ENCODE data around the gene BSG. TPM values are rescaled to one million over a fixed set of nuclear protein-coding genes. Genes with fewer than 3 reads are reported as not detected.

The BSG gene
- polyA plus RNA-seq, 1 donor from 2014 or later, result 209 TPM

GRCh38 chr19:583198-583967 lies 11.0 kb downstream of the BSG start:
- Histone ChIP-seq H4K20me1 (ENCODE audit: insufficient read depth) (no peaks in the 10 kb centered on the region), H3K27me3 (ENCODE audit: insufficient read depth, low read depth, low read length) (peaks cover 3% of the 10 kb centered on the region), H3K9me3 (ENCODE audit: low read length) (no peaks in the 10 kb centered on the region), H3K79me2 (replicated peaks; ENCODE audit: insufficient read depth, low read length) (peaks cover 2% of the 10 kb centered on the region), H2AFZ (ENCODE audit: low read depth, low read length) (no peak overlapping the region), H3K9ac (ENCODE audit: low read length) (no peak overlapping the region), H3K36me3 (ENCODE audit: insufficient read depth, low read length) (peaks cover 6% of the 10 kb centered on the region), H3K27ac (ENCODE audit: low read length) (no peak overlapping the region), H3K4me2 (ENCODE audit: low read length) (no peak overlapping the region), H3F3A (ENCODE audit: insufficient read depth, low read length, poor library complexity, severe bottlenecking) (no peaks in the 10 kb centered on the region), H3K4me3 (ENCODE audit: low read length) (no peak overlapping the region), H3K9me2 (ENCODE audit: insufficient read depth, low read length) (no peaks in the 10 kb centered on the region)
- no peak for TF ChIP-seq SMC3 (conservative IDR thresholded peaks at IDR 0.05; ENCODE audit: poor library complexity)
- TF ChIP-seq RAD21 (conservative IDR thresholded peaks at IDR 0.05), result no peak
- no peak for TF ChIP-seq EP300 (conservative IDR thresholded peaks at IDR 0.05; ENCODE audit: poor library complexity, severe bottlenecking)
- no peak for TF ChIP-seq TAF1 (IDR thresholded peaks at IDR 0.05; ENCODE audit: low read depth)
- no peak for TF ChIP-seq MXI1 (conservative IDR thresholded peaks at IDR 0.05; ENCODE audit: poor library complexity, severe bottlenecking)
- no peak for TF ChIP-seq REST (IDR thresholded peaks at IDR 0.05; ENCODE audit: borderline replicate concordance)
- no peak for TF ChIP-seq EZH2 (IDR thresholded peaks at IDR 0.05; ENCODE audit: borderline replicate concordance, insufficient read depth, low read length, poor library complexity, severe bottlenecking)
- TF ChIP-seq POLR2AphosphoS5 (IDR thresholded peaks at IDR 0.05), result no peak
- TF ChIP-seq CTCF (IDR thresholded peaks at IDR 0.05; ENCODE audit: poor library complexity, severe bottlenecking), result no peak

- H3K4me2 ChIP-seq (ENCODE audit: low read length), result no peak overlapping the region
- H4K20me1 ChIP-seq (ENCODE audit: insufficient read depth), result no peaks in the 10 kb centered on the region
- H3K27me3 ChIP-seq (ENCODE audit: insufficient read depth, low read depth, low read length), result peaks cover 9% of the 10 kb centered on the region
- H3K79me2 ChIP-seq (replicated peaks; ENCODE audit: insufficient read depth, low read length), result no peaks in the 10 kb centered on the region
- peaks cover 6% of the 10 kb centered on the region for H3K36me3 ChIP-seq (ENCODE audit: insufficient read depth, low read length)
- no peak overlapping the region for H2AFZ ChIP-seq (ENCODE audit: low read depth, low read length)
- no peak overlapping the region for H3K9ac ChIP-seq (ENCODE audit: low read length)
- H3K4me3 ChIP-seq (ENCODE audit: low read length), result no peak overlapping the region
- no peaks in the 10 kb centered on the region for H3K9me2 ChIP-seq (ENCODE audit: insufficient read depth, low read length)
- no peak overlapping the region for H3K27ac ChIP-seq (ENCODE audit: low read length)
- H3F3A ChIP-seq (ENCODE audit: insufficient read depth, low read length, poor library complexity, severe bottlenecking), result no peaks in the 10 kb centered on the region
- TF ChIP-seq REST (IDR thresholded peaks at IDR 0.05; ENCODE audit: borderline replicate concordance) (no peak), CTCF (IDR thresholded peaks at IDR 0.05; ENCODE audit: poor library complexity, severe bottlenecking) (no peak), EP300 (conservative IDR thresholded peaks at IDR 0.05; ENCODE audit: poor library complexity, severe bottlenecking) (no peak), MXI1 (conservative IDR thresholded peaks at IDR 0.05; ENCODE audit: poor library complexity, severe bottlenecking) (no peak), RAD21 (conservative IDR thresholded peaks at IDR 0.05) (no peak)
- H3K9me3 ChIP-seq (ENCODE audit: low read length), result no peaks in the 10 kb centered on the region
These were observed 11.5 kb downstream of the BSG start for GRCh38 chr19:583968-584239.

Data from neural cell (in vitro differentiated cells).